Cardiac fibroblast (primary cell): ENCODE data around the gene TP73.

Experiments
- DNase-seq, 2 donors: peaks; one replicate each; pipeline versions ENCODE4 v3.0.0 to v3.0.0-alpha.2; 2010; ENCODE audit warnings: low read depth in 2 of 2
- H3K4me3 ChIP-seq, 2 donors: replicated peaks in 1 of 2; 1 replicate in 1 of 2; 2 replicates in 1 of 2; pipeline ENCODE4 v1.5.1; 2011; ENCODE audit warnings: low read depth in 2 of 2, low read length in 2 of 2, mild to moderate bottlenecking in 2 of 2, moderate library complexity in 1 of 2
- CTCF ChIP-seq: IDR thresholded peaks from one replicate; pipeline ENCODE4 v1.5.1; 2011; ENCODE audit warnings: low read depth, mild to moderate bottlenecking, low read length, inconsistent platforms

Gene TP73

GRCh38 chr1:3752400-3752945 is 100.2 kb downstream of the TP73 start, which contains the start of gene CCDC27:
Gene CCDC27 (plus strand): TSS chr1:3752450. CDS start chr1:3752482, 32 bp downstream.
- no peak for DNase-seq
- no peak within 1 kb of the TSS for H3K4me3 ChIP-seq
- TF ChIP-seq CTCF = no peak

- DNase-seq = no peak
- TF ChIP-seq CTCF = no peak
- H3K4me3 ChIP-seq = no peak overlapping the region
These were observed 101.5 kb downstream of the TP73 start for GRCh38 chr1:3753656-3754454.

GRCh38 chr1:3756394-3756793 is 104.1 kb downstream of the TP73 start:
- H3K4me3 ChIP-seq = no peak overlapping the region
- TF ChIP-seq CTCF = no peak
- no peak for DNase-seq

GRCh38 chr1:3759164-3759563 is 106.8 kb downstream of the TP73 start:
- DNase-seq = no peak
- TF ChIP-seq CTCF = no peak
- no peak overlapping the region for H3K4me3 ChIP-seq

- H3K4me3 ChIP-seq = no peak overlapping the region
- no peak for DNase-seq
- no peak for TF ChIP-seq CTCF
These were observed 107.5 kb downstream of the TP73 start for GRCh38 chr1:3759796-3760195.

GRCh38 chr1:3761296-3762010 is 109.1 kb downstream of the TP73 start:
- no peak for TF ChIP-seq CTCF
- DNase-seq = no peak
- no peak overlapping the region for H3K4me3 ChIP-seq
